Measurements from ENCODE around the gene POLL.

The POLL gene

DNA sequence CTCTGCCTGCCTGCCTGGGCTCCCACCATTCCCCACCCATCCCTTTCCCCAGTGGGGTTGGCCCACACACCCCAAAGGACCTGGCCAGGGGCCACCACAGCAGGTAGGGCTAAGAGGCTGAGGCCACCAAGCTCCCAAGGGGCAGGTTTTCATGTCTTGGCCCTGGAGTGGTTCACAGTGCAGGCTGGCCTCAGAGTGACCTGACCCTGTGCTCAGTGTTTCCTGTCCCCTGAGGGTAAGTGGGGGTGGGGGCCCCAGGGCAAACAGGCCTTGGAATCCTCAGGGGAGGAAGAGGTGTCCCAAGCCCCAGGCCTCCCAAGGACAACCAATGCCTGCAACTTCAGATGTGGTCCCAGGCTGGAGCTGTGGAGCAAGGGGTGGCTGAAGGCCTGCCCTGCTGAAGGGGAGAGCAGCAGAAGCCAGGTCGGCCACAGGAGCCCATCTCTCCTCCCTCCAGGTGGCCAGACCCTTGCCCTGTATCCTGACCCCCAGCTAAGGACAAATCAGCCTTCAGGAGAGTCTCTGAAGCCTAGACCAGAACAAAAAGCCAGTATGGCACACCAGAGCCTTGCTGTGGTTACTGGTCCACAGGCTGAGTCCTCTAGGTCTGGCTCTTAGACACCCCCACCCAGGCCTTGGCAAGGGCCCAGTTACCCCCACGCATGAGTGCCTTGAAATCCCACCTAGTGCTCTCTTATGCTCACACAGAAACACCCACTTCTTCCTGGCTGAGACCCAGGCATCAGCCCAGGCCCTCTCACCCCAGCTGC, 27.6 kb downstream of the POLL start:
- DNase-seq (ENCODE audit: low read depth), result no peak

DNA sequence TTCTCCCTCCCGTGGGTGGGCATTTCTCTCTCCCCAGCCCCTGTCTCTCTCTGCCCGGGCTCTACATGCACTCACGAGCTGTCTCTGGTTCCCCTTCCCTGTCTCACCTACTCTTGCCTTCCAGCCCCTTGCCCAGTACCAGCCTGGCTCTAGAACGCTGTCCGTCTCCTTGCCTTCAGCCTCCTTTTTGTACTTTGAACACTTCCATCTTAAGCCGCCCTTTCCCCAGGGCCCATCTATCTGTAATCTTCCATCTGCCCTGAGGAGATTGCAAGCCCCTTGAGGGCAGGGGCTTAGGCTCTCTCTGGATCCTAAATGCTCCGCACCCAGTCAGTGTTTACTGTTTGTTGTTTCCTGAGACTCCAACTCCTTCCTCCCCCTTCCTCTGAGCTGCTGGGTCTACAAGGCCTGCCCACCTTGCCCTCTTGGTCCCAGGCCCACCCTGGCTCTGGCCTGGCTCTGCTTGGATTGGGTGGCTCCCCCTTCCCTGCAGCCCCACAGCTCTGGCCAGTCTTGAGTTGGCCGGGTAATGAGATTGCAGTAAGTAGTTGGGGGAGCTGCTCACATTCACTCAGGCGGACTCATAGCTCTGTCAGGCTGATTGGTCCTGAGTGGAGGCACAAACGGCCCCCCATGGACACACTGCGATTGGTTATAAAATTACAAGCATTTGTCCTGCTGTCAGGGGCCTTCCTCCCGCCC, 28.3 kb downstream of the POLL start:
- DNase-seq (ENCODE audit: low read depth), result no peak

DNA sequence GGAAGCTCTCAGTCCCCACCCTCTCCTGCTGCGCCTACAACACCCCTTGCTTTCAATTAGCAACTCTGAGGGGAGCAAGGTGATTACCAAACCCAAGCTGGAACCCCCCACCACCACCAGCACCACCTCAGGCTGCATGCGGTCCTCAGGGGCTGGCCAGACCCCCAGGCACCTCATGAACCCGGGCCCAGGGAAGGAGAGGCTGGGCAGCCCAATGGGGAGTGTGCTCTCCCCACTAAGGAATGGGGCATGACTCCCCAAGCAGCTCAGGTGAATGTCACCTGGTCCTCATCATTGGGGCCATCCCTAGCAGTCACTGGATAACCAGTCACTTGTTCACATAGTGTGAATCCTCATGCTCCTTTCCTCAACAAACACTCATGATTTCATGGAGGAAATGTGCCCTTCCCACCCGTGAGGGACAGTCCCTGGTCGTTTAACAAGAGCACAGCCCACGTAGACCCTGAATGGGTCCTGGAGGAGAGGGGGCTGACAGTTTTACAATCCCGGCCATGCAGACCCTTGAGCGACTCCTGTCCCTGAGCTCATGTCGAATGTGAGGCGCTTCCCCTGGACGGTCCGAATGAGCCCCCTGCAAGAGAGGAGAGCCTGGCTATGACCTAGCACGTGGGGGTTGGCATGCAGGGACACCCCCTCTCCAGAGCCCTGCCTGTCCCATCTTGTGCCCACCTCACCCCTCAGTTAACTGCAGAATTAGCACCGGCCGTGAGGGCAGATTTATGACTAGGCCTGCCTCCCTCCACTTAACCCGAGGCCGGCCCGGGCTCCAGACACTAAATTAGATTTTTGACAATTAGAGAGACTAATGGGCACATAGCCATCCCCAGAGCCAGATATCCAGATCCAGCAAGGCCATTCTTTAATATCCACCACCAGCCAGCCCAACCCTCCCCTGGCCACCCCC, 29.1 kb downstream of the POLL start:
- no peak for DNase-seq (ENCODE audit: low read depth)

DNA sequence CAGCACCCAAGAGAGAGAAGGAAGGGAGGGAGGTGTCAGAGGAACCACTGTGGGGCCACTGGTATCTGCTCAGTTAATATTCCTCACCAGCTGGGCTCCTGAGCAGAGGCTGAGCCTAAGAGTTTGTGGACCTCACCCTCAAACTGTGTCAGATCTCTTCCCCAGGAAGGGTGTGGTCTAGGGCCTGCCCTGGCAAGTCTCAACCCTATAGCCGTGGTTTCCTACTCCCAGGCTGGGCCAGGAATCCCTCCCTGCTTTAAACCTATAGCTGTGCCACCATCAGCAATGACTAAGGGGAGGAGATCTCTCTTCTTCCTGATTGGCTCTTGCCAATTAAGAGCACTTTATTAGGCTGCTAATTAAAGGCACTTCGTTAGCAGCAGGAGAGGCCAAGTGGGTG, 29.9 kb downstream of the POLL start:
- no peak for DNase-seq (ENCODE audit: low read depth)

DNA sequence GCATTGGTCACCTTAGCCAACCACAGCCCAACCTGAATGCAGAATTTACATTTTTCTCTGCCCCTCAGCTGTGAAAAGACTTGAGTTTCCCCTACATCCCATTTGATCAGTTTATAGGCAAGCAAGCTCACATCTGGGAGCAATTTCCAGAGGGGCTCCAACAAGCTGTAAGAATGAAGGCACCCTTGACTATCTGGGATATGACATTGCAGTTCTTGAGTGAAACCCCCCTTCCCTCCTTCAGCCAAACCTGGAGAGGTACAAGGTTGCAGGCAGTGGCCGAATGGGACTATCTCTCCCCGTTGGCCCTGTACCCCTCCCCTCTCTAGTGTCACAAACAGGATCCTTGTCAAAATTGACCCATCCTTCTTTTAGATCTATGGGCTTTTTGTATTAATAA, 30.5 kb downstream of the POLL start:
- no peak for DNase-seq (ENCODE audit: low read depth)

DNA sequence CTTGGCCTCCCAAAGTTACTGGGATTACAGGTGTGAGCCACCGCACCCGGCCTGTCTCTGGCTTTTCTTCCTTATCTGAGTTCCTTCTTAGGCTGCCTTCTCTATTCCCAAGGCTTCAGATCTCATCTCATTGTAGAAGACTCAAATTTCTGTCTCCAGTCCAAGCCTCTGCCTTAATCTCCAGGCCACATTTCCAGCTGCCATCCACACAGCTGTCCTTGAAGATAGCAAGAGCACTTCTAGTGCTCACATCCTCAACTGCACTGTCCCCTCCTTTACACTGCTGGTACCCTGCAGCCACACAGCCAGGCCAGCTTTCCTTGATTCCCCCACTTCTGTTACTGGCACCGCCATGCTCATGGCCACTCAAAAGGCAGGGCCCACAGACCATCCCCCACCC, 35.6 kb downstream of the POLL start:
- DNase-seq (ENCODE audit: low read depth), result no peak

DNA sequence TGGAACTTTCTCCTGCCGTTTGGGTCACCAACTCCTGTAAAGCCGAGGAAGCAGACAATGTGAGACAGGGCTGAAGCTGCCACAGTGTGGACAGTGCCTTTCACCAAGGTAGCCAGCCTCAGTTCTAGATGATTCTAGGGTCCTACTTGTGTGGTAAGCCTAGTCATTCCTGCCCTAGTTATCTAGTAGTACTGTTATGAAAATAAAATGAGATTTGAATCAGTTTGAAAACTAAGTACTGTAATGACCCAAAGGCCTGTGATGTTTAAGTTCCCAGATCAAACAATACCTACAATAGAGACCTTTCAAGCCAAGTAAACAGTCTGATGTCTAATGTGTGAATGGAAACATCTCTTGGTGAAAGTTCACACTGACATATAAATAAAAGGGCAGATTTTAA, 37.1 kb downstream of the POLL start:
- DNase-seq (ENCODE audit: low read depth), result no peak

DNA sequence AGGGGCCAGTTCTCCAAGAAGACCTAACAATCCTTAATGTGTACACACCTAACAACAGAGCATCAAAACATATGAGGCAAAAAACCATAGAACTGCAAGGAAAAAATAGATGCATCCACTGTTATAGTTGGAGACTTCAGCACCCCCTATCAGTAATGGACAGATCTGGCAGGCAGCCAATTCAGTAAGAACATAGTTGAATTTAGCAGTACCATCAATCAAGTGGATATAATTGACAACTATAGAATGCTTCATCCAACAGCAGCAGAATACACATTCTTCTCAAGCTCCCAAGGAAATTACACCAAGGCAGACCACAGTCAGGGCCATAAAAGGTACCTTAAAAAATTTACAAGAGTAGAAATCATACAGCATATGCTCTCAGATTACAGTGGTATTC, 42.2 kb downstream of the POLL start:
- no peak for DNase-seq (ENCODE audit: low read depth)

DNA sequence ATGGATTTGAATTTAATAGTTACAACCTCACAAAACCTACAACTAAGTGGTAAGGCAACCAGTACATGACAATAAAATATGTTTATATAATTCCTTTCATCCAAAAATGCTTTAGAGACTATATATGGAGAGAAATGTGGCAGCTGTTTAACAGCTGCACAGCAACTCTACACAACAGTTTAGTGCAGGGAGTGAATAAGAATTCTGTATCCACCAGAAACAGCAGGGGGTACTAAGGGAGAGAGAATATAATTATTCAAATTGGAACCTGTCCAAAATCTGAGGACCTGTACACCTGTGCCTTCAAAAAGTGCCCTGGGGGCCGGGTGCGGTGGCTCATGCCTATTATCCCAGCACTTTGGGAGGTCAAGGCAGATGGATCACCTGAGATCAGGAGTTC, 49.6 kb downstream of the POLL start:
- DNase-seq (ENCODE audit: low read depth), result no peak

DNA sequence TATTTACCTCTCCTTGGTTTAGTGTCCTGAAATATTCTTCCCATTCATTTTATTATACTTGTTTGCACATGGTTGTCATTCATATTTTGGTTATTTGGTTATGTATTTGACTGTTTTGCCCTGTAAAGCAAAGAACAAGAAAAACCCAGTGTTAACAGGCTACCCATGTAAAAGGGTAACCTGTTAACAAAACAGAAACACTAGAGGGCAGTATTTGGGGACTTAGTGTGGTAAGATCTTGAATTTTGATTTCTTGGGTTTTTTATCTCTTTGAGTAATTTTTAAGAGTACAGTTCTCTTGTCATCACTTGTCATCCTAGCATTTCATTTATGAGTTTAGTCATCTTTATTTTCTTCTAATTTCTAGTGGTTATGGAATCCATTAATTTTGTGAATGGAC, 51.3 kb downstream of the POLL start:
- no peak for DNase-seq (ENCODE audit: low read depth)

DNA sequence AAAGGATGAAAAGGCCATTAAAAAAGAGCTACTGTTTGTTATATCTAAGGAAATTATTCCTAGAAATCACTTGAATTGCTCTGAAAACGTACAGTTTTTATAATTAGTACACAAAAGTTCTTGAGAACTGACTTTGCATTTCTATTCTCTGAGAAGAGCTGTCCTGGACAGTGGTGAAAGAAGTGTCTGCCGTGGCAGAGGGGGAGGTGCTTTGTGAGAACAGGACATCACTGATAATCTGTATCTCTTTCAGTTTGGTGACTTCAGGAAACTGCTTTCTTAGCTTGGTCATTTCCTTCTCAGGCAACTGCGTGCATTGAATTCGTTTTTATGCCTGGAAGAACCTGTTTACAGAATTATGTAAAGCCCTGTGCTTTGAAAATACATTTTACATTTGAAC, 52.1 kb downstream of the POLL start:
- DNase-seq (ENCODE audit: low read depth), result no peak

DNA sequence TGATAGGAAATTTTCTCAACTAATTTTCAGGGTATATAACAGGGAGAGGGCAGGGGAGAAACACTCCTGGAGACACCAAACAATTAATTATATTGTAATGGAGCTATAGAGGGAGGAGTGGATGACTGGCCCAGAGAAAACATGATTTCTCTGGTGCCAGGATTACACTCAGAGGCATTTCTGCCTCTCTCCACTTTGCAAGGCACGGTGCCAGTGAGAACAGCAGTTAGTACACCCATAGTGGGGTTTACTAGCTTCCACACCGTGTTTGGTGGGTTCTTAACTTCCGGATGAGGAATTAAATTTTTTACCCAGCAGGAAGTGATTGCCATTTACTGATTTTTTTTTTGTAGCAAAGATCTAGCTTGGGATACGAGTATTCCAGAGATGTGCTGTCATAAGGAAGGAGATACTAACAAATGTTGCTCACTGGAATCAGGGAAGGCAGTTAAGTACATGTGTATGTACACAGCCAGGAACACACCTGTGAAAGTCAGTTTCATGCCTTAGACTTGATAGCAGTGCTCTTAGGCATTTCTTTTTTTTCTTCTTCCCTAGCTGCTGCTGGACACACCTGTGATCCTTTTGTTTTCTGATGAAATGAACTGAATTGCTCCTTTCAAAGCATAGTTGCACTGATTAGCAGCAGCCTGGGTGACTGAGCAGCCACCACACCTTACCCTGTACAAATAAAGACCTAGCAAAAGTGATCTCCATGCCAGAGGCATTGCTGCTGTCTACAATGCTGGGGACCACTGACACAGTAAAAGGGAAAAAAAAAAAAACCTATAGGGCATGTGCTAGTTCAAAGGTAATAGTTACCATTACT, 58.1 kb downstream of the POLL start:
- DNase-seq (ENCODE audit: low read depth), result no peak

DNA sequence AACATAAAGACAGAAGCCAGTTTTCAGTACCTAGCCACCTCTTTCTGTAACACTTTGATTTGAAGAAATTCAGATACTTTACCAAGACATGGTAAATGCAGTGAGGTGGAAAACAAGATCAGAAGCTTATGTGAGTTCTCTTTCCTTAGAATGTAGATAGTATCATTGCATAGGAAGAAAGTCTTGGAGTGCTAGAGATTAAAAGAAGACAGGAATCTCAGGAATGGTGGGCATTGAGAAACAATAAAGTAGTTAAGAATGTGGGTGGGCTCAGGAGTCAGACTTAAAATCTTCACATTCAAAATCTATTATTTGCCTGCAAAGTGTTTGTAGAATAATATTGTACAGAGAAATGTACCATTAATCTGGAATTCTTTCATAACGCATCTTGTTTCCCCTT, 58.9 kb downstream of the POLL start:
- DNase-seq (ENCODE audit: low read depth), result no peak
